ENCODE data around the gene IQCE. TPM values are rescaled to one million over a fixed set of nuclear protein-coding genes. Genes with fewer than 3 reads are reported as not detected.

Gene IQCE
- total RNA-seq, 1 experiment from 2014 or later: 21.4 TPM

GRCh38 chr7:2647594-2648172 is 88.9 kb downstream of the IQCE start (continued):
- TF ChIP-seq REST (IDR thresholded peaks at IDR 0.05; ENCODE audit: low read depth) (no peak), SIN3A (IDR thresholded peaks at IDR 0.05; ENCODE audit: low read depth) (no peak)

- Histone ChIP-seq H3K9me3 (ENCODE audit: control insufficient read depth in 1 of 2, insufficient read depth in 1 of 2, low read depth in 1 of 2, low read length in 2 of 2) (no peaks in the 10 kb centered on the region), H3K27me3 (ENCODE audit: insufficient read depth, low read length) (no peaks in the 10 kb centered on the region), H3K27ac (ENCODE audit: low read depth, low read length) (no peak overlapping the region), H3K4me2 (ENCODE audit: low read length) (no peak overlapping the region), H3K4me3 (replicated peaks in 1 of 2; ENCODE audit: low read depth in 1 of 2, low read length in 2 of 2) (no peak overlapping the region), H4K20me1 (ENCODE audit: insufficient read depth) (no peaks in the 10 kb centered on the region), H3K9ac (ENCODE audit: low read length) (no peak overlapping the region), H3K79me2 (ENCODE audit: insufficient read depth, low read length) (no peaks in the 10 kb centered on the region), H3K36me3 (ENCODE audit: control insufficient read depth in 1 of 2, insufficient read depth in 2 of 2, low read length in 2 of 2) (no peaks in the 10 kb centered on the region; a peak in 1 of 4 replicates), H2AFZ (ENCODE audit: low read depth, low read length, poor library complexity, severe bottlenecking) (no peak overlapping the region), H3K9me2 (ENCODE audit: insufficient read depth) (no peaks in the 10 kb centered on the region), H3K4me1 (ENCODE audit: control insufficient read depth in 1 of 2, insufficient read depth in 2 of 2, low read length in 2 of 2) (peaks cover 6 to 24% of the 10 kb centered on the region in 2 experiments)
- ChIA-PET RAD21 (ENCODE audit: low non-redundant PET in 1 of 2, low total read pairs in 2 of 2, uncharacterized antibody in 2 of 2, unreplicated experiment in 2 of 2) (no interaction called here), POLR2A (no interaction called here), CTCF (no interaction called here)
- DNase-seq (ENCODE audit: low read depth, low spot score) (no peak), ATAC-seq (no peak)
- BruUV-seq (replicated peaks): no TSS peak
- intact Hi-C loops (cut with micrococcal nuclease): no loop called here
- TF ChIP-seq ZBTB33 (IDR thresholded peaks at IDR 0.05; ENCODE audit: extremely low read depth, insufficient replicate concordance, low read length) (no peak), JUND (IDR thresholded peaks at IDR 0.05) (no peak), CBX3 (IDR thresholded peaks at IDR 0.05; ENCODE audit: low read depth) (no peak), POLR2AphosphoS5 (IDR thresholded peaks at IDR 0.05; ENCODE audit: low read depth, low read length) (no peak), EZH2 (IDR thresholded peaks at IDR 0.05) (no peak), CEBPB (IDR thresholded peaks at IDR 0.05; ENCODE audit: low read depth) (no peak), YY1 (IDR thresholded peaks at IDR 0.05; ENCODE audit: extremely low read depth, insufficient replicate concordance, low read depth, low read length) (no peak), REST (IDR thresholded peaks at IDR 0.05; ENCODE audit: low read depth) (no peak), RAD21 (IDR thresholded peaks at IDR 0.05; ENCODE audit: low read depth) (no peak), MAX (IDR thresholded peaks at IDR 0.05) (no peak), ATF3 (IDR thresholded peaks at IDR 0.05) (no peak), FOSL1 (IDR thresholded peaks at IDR 0.05; ENCODE audit: low read depth) (no peak), SRF (IDR thresholded peaks at IDR 0.05; ENCODE audit: low read depth) (no peak)
These were observed 90.5 kb downstream of the IQCE start for GRCh38 chr7:2649139-2649838.
